Activated CD4-positive, alpha-beta T cell treated with anti-CD3 and anti-CD28 coated beads, Interleukin-2, amount 50 U/mL, for 4 hours (primary cell): ENCODE data around the gene FNIP1.
A peak's percentile ranks its signal among the peaks of the same experiment; 100 is the strongest.
"Not testable (repeated sequence)": the region's sequence is repeated elsewhere in the genome, so short reads cannot be mapped to it uniquely, and the experiment has no call there.

ENCODE experiments used
- DNase-seq, 2 experiments: peaks; one replicate each; pipeline ENCODE4 v3.0.0-alpha.2; 2020

The FNIP1 gene

GRCh38 chr5:131605086-131605485, 191.7 kb downstream of the FNIP1 start:
- no peak for DNase-seq

GRCh38 chr5:131595088-131596033, 201.5 kb downstream of the FNIP1 start:
- peak; percentile 12 to 19 for DNase-seq

DNA sequence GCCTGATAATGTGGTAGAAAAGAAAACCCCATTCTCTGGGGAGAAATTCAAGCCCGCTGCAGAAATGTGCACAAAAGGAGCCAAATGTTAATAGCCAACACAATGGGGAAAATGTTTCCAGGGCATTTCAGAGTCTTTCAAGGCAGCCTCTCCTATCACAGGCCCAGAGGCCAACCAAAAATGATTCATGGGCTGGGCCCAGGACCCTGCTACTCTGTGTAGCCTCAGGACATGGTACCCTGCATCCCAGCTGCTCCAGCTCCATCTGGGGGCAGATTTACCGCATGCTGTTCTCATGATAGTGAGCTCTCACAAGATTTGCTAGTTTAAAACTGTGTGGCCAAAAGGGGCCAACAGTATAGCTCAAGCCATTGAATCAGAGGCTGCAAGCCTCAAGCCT, 202.9 kb downstream of the FNIP1 start:
- no peak for DNase-seq

DNA sequence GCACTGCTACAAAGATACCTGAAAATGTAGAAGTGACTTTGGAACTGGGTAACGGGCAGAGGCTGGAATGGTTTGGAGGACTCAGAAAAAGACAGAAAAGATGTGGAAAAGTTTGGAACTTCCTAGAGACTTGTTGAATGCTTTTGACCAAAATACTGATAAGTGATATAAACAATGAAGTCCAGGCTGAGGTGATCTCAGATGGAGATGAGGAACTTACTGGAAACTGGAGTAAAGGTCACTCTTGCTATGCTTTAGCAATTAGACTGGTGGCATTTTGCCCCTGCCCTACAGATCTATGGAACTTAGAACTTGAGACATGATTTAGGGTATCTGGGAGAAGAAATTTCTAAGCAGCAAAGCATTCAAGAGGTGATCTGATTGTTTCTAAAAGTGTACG, 203.4 kb downstream of the FNIP1 start:
- not testable (repeated sequence) for DNase-seq
